Activated T-cell treated with anti-CD3 and anti-CD28 coated beads for 4 hours (primary cell): ENCODE data around the gene PIP4K2A.
A peak's percentile ranks its signal among the peaks of the same experiment; 100 is the strongest.
"Not testable (repeated sequence)": the region's sequence is repeated elsewhere in the genome, so short reads cannot be mapped to it uniquely, and the experiment has no call there.

ENCODE experiments used
- DNase-seq: peaks from one replicate; pipeline ENCODE4 v3.0.0-alpha.2; 2020

PIP4K2A gene

DNA sequence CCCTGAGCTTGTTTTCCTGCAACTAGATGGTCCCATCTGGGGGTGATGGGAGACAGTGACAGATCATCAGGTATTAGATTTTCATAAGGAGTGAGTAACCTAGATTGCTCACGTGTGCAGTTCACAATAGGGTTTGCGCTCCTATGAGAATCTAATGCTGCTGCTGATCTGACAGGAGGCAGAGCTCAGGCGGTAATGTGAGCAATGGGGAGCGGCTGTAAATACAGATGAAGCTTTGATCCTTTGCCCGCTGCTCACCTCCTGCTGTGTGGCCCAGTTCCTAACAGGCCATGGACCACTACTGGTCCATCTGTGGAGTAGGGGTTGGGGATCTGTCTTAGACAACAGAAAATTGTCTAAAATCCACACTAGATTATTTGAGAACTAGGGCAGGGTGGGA lies 22.3 kb downstream of the PIP4K2A start:
- DNase-seq = not testable (repeated sequence)

DNA sequence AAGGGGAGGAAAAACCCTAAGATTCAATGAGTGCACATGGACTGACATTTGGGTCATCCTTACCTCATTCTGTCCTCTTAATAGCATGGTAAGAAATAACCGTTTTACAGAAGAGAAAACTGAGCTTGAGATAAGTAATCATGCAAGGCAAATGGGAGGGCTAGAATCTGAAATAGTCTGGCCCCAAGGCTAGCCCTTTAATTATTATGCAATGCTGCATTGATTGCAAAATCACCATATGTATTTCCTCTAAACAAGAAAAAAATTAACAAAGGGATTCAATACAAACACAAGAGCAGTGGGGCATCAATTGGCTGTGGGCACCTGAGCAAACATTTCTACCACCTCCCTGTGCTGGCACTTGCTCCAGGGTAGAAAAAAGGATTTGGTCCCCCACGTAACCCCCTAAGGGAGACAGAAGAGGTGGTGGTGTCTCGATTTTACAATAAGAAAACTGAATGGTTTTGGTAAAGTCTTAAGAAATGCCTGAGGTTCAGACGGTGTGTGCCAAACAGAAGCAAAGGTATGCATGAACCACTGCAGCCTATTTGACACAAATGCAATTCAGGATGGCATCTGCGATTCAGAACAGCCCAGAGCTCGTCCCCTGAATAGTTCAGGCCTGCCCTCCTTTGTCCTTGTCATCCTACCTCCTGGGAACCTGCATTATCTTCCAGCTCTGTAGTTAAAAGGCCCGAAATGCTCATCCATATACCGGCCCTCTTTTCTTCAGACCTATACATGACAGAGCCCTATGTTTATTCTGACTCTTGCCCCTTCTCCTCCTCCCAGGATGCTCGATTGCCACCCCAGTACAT lies 23.6 kb downstream of the PIP4K2A start:
- DNase-seq = no peak

DNA sequence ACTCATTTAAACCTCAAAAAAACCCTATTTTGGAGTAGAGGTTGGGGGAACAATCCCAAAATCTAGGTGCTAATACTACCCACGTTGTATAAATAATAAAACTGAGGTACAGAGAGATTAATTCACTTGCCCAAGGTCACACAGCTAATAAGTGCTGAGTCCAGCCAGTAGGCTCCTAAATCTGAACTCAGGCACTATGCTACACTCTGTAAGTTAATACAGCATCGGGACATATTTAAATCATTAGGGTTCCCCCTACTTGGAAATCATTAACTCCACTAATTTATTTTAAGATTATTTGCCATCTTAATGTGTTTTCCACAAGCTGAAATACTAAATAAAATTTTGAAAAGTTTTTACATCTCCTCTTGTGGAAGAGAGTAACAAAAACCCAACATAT lies 24.2 kb downstream of the PIP4K2A start:
- no peak for DNase-seq

DNA sequence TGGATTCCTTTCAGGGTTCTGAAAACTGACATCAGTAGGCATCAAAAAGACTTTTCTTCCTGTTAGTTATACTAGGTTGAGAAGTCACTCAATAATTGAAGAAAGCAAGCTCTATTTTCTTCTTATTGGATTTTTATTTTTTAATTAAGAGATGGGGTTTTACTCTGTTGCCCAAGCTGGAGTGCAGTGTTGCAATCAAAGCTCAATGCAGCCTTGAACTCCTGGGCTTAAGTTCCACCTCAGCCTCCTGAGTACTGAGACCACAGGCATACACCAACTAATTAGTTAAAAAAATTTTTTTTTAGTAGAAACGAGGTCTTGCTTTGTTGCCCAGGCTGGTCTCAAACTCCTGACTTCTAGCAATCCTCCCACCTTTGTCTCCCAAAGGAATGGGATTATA lies 28.0 kb downstream of the PIP4K2A start:
- DNase-seq = no peak

DNA sequence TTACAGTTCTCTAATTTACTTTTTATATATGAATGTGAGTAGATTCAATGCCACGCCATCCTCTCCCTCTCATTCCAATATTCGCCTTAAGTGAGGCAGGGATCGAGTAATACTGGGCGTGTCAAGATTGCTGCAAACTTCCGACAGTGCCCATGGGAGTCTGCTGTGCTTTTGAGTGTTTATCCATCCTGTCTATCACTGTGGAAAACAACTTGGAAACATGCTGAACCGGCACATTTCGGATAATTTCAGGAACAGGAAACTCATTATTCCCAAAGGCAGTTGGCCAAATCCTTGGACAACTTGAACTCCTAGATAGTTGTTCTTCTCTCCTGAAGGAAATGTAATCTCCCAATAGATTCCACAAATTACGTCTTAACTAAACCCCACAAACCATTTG lies 28.5 kb downstream of the PIP4K2A start:
- no peak for DNase-seq

DNA sequence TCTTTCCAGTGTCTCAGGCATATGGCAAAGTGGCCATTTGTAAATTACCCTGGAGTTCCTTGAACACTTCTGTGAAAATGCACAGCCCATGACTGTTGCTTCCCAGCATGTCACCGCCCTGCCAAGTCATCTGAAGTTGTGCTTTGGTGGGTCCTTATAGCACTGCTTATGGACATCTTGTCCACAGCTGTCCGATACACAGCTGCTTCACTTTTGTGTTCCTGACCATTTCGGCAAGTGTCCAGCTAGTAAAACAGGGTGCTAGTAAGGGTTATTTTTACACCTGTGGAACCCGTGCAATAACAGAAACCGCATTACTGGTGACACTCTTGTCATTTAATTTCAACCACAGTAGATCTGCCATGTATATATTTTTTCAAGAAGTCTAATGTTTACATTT lies 29.7 kb downstream of the PIP4K2A start:
- DNase-seq = no peak

DNA sequence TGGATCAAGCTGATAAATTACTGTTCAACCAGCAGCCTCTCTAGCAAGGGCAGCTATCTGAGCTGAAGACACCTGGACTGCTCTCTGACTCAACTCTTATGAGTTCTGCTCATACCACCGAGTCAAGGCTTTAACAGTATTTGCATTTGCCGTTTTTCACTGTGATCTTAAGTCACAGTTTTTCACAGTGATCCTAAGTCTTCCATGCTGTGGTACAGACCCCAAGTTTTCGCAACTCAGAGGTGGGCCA lies 31.3 kb downstream of the PIP4K2A start:
- DNase-seq = no peak

DNA sequence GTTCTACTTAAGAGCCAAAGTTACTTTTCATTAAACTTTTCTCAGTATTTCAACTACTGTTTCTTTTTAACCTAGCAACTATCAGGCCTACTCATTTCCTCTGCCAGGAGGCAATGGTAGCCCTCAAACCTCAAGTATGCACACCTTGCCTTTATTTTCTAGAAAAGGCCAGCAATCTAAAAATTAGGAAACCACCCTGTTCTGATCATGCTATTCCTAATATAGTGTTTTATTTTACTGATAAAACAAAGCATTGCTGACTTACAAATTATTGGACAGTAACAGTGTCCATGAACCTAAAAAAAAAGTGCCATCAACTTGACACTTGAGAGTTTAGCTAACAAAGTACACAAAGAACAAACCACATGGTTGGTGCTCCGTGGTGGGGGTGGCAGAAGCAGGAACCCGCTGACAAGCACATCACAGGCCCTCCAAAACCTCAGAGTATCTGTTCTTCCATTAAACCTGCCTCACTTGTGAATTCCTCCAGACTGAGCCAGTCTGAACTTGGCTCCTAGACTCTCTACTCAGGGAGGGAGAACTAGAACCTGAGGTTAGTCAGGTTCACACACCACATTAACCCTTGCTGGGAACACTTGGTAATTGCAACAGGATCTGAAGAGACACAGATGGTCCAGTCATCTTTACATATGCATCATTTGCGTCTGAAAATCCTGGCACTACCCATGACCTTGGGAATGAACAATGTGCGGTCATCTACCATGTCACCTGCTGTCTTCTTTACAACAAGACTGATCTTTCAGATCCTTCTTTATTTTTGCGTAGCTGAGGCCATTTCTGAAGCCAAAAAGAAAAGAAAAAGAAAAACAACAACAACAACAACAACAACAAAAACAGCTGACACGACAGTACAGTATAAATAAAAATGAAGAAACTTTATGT lies 31.9 kb downstream of the PIP4K2A start:
- peak; percentile 33 for DNase-seq

DNA sequence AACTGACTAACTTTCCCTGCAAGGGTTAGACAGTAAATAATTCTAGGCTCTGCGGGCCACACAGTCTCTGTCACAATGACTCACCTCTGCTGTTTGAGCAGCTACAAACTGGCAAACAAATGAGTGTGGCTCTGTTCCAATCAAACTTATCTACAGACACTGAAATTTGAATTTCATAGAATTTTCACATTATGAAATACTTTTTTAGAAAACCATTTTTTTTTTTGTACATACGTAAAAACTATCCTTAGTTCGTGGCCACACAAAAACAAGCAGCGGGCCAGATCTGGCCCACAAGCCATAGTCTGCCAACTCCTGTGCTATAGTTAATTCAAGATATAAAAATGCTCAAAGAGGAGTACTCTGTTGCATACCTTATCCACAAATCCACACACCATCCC lies 32.6 kb downstream of the PIP4K2A start:
- DNase-seq = peak; percentile 40

DNA sequence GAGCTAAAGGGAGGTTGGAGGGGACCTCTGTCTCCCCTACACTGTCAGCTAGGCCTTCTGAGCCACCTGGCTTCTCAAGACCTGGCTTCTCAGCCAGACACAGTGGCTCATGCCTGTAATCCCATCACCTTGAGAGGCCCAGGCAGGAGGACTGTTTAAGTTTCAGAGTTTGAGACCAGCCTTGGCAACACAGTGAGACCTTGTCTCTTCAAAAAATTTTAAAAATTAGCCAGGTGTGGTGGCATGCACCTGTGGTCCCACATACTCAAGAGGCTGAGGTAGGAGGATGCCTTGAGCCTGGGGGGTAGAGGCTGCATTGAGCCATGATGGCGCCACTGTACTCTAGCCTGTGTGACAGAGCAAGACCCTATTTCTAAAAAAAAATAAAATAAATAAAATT lies 33.1 kb downstream of the PIP4K2A start:
- DNase-seq = no peak

DNA sequence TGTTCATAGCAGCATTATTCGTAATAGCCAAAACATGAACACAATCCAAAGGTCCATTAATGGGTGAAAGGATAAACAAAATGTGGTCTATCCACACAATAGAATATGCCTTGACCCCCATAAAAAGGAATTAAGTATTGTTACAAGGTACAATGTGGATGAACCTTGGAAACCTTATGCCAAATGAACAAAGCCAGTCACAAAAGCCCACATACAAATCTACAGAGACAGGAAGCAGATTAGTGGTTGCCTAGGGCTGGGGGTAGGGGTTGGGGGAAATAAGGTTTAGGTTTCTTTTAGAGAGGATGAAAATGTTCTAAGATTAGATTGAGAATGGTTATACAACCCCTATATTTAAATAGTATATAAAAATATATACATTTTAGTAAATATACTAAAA lies 34.8 kb downstream of the PIP4K2A start:
- DNase-seq = no peak

DNA sequence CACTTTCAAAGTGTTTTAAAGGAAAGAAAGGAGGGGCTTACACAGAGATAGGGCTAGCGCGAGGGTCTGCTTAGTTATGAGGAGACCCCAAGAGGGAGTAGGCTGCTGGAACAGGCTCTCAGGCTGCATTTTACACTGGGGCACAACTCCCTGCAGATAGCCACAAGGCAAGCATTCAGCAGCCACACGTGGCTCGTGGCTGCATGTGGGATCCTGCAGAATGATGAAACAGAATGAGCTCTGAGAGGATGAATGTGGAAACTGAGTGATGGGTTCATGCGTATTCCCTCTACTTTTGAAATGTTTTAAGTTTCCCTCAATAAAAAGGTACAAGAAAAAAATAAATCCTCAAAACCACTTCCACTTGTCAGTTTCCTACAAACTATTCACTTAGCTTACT lies 37.0 kb downstream of the PIP4K2A start:
- no peak for DNase-seq

DNA sequence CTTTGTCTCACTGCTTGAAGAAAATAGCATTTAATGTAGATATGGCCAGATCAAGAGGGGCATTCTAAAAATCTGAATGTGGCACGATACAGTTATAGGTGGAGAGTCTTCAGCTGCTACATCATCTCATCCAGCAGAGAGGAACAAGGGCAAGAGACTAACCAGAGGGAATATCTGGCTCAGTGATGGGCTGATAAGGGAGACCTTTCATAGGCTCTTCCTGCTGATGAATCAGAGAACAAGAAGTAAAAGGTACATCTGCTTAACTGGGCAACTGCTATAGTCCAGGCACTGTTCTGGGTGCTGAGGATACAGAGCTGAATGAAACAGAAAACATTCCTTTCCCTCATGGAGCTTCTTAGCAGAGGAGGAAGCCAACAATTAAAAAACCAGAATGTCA lies 37.9 kb downstream of the PIP4K2A start:
- no peak for DNase-seq

DNA sequence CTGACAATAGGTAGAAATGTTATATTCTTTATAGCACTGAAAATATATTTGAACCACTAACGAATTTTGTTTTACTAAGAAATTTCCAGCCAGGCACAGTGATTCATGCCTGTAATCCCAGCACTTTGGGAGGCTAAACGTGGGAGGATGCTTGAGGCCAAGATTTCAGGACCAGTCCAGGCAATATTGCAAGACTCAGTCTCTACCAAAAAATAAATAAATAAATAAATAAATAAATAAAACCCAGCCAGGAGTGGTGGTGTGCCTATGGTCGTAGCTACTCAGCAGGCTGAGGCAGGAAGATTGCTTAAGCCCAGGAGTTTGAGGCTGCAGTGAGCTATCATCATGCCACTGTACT lies 39.8 kb downstream of the PIP4K2A start:
- no peak for DNase-seq

DNA sequence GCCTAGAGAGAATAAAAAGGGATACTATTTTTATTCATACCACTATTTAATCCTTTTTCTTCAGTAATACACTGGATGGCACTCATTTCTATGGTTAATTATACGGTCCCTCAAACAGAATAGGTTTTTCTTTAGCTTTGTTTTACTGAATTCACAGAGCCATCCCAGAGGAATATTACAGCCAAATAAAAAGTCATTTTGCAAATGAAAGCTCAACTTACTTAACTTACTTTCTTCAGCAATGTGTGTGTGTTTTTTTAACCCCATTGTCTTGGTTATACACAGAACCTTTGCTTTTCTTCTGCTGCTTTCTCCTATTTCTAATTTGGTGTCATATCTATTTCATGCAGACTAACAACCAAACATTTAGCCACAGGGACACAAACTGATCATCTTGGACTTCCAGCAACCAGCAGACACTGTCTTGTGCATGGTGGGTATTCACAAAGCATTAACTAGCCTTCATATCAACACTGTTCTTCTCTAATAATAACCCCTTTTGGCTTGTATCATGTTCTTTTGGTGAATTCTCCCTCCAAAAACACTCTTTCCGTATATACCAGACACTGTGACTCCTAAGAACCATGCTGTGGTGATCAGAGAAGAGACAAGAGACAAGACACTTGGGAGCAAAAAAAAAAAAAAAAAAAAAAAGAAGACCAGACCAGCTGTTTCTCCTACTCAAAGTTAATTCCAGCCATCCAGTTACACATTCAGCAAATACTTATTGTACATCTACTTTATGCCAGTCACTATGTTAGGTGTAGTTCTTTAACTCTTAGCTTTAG lies 40.4 kb downstream of the PIP4K2A start:
- no peak for DNase-seq

DNA sequence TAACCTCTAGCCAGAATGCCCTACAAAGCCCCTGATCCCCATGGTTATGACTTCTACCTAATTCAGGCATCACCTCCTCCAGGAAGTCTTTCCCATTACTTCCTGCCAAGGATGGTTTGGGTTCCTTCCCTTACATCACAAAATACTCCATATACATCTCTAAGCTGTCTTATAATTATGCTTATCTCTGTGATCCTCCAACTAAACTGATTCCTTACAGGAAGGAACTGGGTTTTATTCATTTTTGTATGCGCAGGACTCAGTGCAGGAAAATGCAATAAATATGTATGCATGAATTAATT lies 41.3 kb downstream of the PIP4K2A start:
- DNase-seq = no peak

DNA sequence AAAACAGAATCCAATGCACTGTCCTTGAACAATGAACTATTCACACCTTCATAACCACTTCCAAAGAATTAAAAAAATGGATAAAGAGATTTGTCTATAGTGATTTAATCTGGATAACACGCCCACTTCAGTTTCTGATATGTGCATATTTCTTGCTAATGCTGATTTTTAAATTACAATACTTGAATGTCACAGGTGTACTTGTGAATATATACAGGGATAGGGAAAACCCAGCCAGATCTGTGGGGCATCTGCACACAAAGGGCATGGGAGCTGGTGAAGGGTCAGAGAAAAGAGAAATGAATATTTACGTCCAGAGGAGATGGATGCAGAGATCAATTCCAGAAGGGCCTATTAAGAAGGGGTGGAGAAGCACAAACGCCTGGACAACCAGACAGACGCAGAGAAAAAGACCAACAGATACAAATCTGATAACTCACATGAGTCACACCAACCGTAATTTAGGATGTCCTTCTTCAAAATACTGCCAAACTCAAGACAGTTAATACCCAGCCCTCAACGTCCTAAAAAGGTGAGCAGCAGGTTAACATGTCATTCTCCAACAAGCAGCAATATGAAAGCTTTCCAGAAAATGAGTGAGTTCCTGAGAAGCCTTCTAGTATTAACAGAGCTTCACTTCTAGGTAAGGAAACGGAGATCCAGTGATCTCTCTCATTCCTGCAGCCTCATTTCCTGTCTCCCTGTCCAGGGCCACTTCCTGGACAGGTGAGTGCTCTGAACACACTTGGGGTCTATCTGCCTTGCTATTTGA lies 41.9 kb downstream of the PIP4K2A start:
- no peak for DNase-seq

DNA sequence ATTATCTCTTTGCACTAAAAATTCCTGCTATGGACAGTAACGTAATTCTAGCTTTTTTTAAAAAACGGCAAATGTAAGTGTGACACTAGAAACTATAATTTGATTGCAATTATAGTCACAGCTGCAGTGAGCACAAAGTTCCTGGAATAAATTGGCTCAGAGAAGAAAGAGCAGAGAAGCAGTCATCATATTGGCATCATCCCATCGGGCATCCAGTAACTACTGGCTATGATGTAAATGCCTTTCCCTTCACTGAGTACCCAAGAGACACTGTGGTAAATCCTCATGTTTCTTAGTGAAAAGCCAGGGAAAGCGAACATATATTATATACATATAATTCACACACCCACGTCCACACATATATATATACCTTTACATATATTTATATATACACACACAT lies 43.6 kb downstream of the PIP4K2A start:
- no peak for DNase-seq

DNA sequence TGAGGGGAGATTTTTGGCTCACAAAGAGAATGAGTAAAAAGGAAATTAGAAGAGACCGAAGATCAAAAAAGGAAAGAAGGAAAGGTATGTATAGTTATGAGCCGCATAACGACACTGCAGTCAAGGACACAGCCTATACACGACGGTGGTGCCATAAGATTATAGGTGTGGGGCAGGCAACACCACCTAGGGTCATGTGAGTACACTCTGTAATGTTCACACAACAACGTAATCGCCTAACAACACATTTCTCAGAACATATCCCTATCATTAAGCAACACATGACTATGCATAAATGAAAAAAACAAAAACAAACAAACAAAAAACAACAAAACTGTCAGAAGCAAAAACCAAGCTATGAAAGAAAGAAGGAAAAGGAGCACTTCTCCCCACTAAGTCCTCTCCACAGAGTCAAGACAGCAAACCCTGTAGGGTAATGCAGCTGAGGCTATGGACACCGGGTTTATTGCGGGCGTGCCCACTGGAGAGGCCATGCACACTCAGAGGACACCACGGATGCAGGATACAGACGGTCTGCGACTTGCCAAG lies 45.1 kb downstream of the PIP4K2A start:
- no peak for DNase-seq

DNA sequence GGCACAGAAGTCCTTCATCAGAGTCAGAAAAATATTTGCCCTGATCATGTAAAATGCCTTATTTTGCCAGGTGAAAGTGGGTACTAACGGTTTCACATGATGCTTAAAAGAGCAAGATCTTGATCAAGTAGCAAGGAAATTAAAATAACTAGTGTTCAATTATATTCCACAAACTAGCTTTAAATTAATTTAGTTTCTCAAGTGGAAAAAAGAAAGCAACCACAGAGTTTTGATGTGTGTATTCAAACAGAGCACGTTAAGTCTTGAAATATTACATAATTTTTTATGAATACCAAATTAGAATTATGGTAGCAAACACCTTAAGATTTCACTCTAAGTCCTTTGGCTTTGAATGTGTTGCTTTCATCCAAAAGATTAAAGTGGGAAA lies 47.3 kb downstream of the PIP4K2A start:
- no peak for DNase-seq

DNA sequence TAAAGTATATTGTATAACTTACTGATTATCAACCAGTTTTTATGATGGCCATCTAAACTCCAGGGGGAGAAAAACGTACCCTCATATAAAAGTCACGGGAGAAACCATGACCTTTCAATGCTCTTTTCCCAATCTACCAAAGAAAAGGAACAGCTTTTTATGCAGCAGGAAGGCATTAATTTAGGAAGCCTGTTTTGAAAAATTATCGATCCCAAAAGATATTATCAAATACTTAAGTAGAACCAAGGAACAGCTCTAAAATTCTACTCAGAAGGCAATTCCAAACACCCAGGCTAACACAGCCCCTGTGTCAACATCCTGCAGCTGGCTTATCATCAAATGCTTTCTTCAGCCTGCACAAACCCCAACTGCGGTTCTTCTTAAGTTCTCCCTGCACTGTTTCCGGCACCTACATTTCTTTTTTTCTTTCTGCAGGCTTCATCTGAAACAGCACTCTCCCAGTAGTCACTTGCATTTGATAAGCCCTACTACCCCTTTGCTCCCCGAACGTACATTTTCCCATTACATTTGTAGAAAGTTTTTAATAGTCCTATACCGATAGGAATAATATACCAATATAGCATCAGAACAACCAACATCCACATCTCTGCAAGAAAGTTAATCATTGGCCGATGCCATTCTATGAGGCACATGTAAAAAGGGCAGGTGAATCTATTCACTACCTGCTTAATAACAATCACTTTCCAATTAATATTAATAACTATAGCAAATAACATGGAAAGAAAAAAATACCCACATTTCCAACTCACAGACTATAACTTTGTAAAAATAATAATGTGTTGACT lies 47.9 kb downstream of the PIP4K2A start:
- no peak for DNase-seq

DNA sequence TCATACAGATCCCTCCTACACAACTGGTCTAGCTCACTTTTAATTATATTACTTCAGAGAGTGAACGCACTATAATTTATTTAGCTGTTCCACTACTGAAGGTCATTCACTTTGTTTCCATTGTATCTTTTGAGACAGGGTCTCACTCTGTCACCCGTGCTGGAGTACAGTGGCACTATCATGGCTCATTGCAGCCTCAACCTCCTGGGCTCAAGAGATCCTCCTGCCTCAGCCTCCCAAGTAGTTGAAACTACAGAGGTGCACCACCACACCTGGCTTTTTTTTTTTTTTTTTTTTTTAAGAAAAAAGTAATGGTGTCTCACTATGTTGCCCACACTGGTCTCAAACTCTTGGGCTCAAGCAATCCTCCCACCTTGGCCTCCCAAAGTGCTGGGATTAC lies 49.0 kb downstream of the PIP4K2A start:
- DNase-seq = no peak
